Subcutaneous abdominal adipose tissue (tissue), 5 donors: ENCODE data around the gene GOLPH3.
A peak's percentile ranks its signal among the peaks of the same experiment; 100 is the strongest.
"Not testable (repeated sequence)": the region's sequence is repeated elsewhere in the genome, so short reads cannot be mapped to it uniquely, and the experiment has no call there.

Source experiments
- H3K27ac ChIP-seq: one replicate; pipeline ENCODE4 v1.7.0; 2013; ENCODE audit warnings: low read depth, mild to moderate bottlenecking, inconsistent platforms, low read length, moderate library complexity
- H3K27me3 ChIP-seq, 5 donors: one replicate each; pipeline ENCODE4 v1.7.0; 2013; ENCODE audit warnings: low read length in 5 of 5, inconsistent platforms in 1 of 5; ENCODE audit not compliant: control insufficient read depth in 5 of 5, insufficient read depth in 4 of 5
- H3K36me3 ChIP-seq, 5 donors: one replicate each; pipeline ENCODE4 v1.7.0; 2013; ENCODE audit warnings: low read length in 5 of 5; ENCODE audit not compliant: control insufficient read depth in 5 of 5, insufficient read depth in 5 of 5
- H3K4me1 ChIP-seq, 5 donors: one replicate each; pipeline ENCODE4 v1.7.0; 2013; ENCODE audit warnings: low read length in 5 of 5, mild to moderate bottlenecking in 3 of 5, moderate library complexity in 1 of 5; ENCODE audit not compliant: control insufficient read depth in 5 of 5, insufficient read depth in 5 of 5
- H3K4me3 ChIP-seq, 5 donors: one replicate each; pipeline ENCODE4 v1.7.0; 2013; ENCODE audit warnings: low read length in 5 of 5, low read depth in 1 of 5
- H3K9ac ChIP-seq, 5 donors: one replicate each; pipeline ENCODE4 v1.7.0; 2013; ENCODE audit warnings: low read length in 5 of 5, mild to moderate bottlenecking in 4 of 5, moderate library complexity in 3 of 5
- H3K9me3 ChIP-seq, 5 donors: one replicate each; pipeline ENCODE4 v1.7.0; 2013; ENCODE audit warnings: low read length in 5 of 5; ENCODE audit not compliant: control insufficient read depth in 5 of 5
- donor health status: healthy.
- donor health status: healthy.
- donor health status: healthy.
- donor health status: healthy.
- donor health status: healthy.

The GOLPH3 gene

GRCh38 chr5:32174011-32174870, at the start of gene GOLPH3:
GOLPH3 (minus strand) TSS chr5:32174319; CDS start chr5:32174034, 285 bp downstream.
- peaks cover 0 to 34% (median 29%) of the 10 kb centered on the region in 5 donors for H3K4me1 ChIP-seq
- H3K27me3 ChIP-seq = no peaks in the 10 kb centered on the region
- peaks cover 0 to 8% (median 2%) of the 10 kb centered on the region in 5 donors for H3K36me3 ChIP-seq
- peak within 1 kb of the TSS; percentile 94 to 100 (median 95) for H3K9ac ChIP-seq
- peak within 1 kb of the TSS; percentile 99 for H3K27ac ChIP-seq
- peak within 1 kb of the TSS; percentile 91 to 94 (median 94) for H3K4me3 ChIP-seq
- H3K9me3 ChIP-seq = no peaks in the 10 kb centered on the region

GRCh38 chr5:32222723-32223470, 48.8 kb upstream of the GOLPH3 start:
- Histone ChIP-seq H3K4me1 (peaks cover 0 to 16% (median 11%) of the 10 kb centered on the region in 5 donors), H3K36me3 (peaks cover 0 to 6% (median 0%) of the 10 kb centered on the region in 5 donors), H3K27ac (no peak overlapping the region), H3K9ac (no peak overlapping the region), H3K4me3 (no peak overlapping the region), H3K9me3 (no peaks in the 10 kb centered on the region), H3K27me3 (no peaks in the 10 kb centered on the region)

- Histone ChIP-seq H3K27ac (no peak overlapping the region), H3K27me3 (no peaks in the 10 kb centered on the region), H3K4me3 (no peak overlapping the region), H3K9me3 (no peaks in the 10 kb centered on the region), H3K4me1 (peaks cover 0 to 7% (median 3%) of the 10 kb centered on the region in 5 donors), H3K36me3 (no peaks in the 10 kb centered on the region), H3K9ac (no peak overlapping the region)
These were observed 43.8 kb upstream of the GOLPH3 start for GRCh38 chr5:32217886-32218396.

GRCh38 chr5:32214344-32214743, 40.2 kb upstream of the GOLPH3 start:
- not testable (repeated sequence) for H3K9ac ChIP-seq, H3K9me3 ChIP-seq, H3K36me3 ChIP-seq, H3K27ac ChIP-seq, H3K27me3 ChIP-seq, H3K4me3 ChIP-seq
- peaks cover 0 to 12% (median 5%) of the 10 kb centered on the region in 5 donors for H3K4me1 ChIP-seq

GRCh38 chr5:32210151-32210550, 36.0 kb upstream of the GOLPH3 start:
- Histone ChIP-seq H3K4me1 (peaks cover 0 to 11% (median 5%) of the 10 kb centered on the region in 5 donors), H3K4me3 (no peak overlapping the region), H3K36me3 (no peaks in the 10 kb centered on the region), H3K27ac (no peak overlapping the region), H3K9ac (no peak overlapping the region), H3K9me3 (no peaks in the 10 kb centered on the region), H3K27me3 (no peaks in the 10 kb centered on the region)

GRCh38 chr5:32208837-32209236, 34.7 kb upstream of the GOLPH3 start:
- not testable (repeated sequence) for H3K9ac ChIP-seq, H3K9me3 ChIP-seq, H3K27ac ChIP-seq, H3K36me3 ChIP-seq, H3K27me3 ChIP-seq, H3K4me3 ChIP-seq
- peaks cover under 1 to 20% (median 13%) of the 10 kb centered on the region in 5 donors for H3K4me1 ChIP-seq

GRCh38 chr5:32207355-32207634, 33.2 kb upstream of the GOLPH3 start:
- H3K4me1 ChIP-seq = peaks cover 3 to 32% (median 25%) of the 10 kb centered on the region in 5 donors

GRCh38 chr5:32206509-32207354, 32.6 kb upstream of the GOLPH3 start:
- peaks cover 3 to 34% (median 25%) of the 10 kb centered on the region in 5 donors for H3K4me1 ChIP-seq
- no peak overlapping the region for H3K4me3 ChIP-seq
- H3K27me3 ChIP-seq = no peaks in the 10 kb centered on the region
- no peak overlapping the region for H3K9ac ChIP-seq
- H3K9me3 ChIP-seq = no peaks in the 10 kb centered on the region
- H3K36me3 ChIP-seq = no peaks in the 10 kb centered on the region
- no peak overlapping the region for H3K27ac ChIP-seq

More at GRCh38 chr5:32207355-32207634, 33.2 kb upstream of the GOLPH3 start:
- H3K9ac ChIP-seq = no peak overlapping the region
- no peak overlapping the region for H3K27ac ChIP-seq
- H3K27me3 ChIP-seq = no peaks in the 10 kb centered on the region
- H3K36me3 ChIP-seq = no peaks in the 10 kb centered on the region
- no peaks in the 10 kb centered on the region for H3K9me3 ChIP-seq
- H3K4me3 ChIP-seq = no peak overlapping the region

GRCh38 chr5:32206053-32206452, 31.9 kb upstream of the GOLPH3 start:
- Histone ChIP-seq H3K27ac (no peak overlapping the region), H3K4me3 (no peak overlapping the region), H3K4me1 (peaks cover 3 to 41% (median 28%) of the 10 kb centered on the region in 5 donors), H3K9me3 (no peaks in the 10 kb centered on the region), H3K36me3 (no peaks in the 10 kb centered on the region), H3K27me3 (no peaks in the 10 kb centered on the region), H3K9ac (no peak overlapping the region)
